ENCODE data around the gene ARHGEF1. TPM values are rescaled to one million over a fixed set of nuclear protein-coding genes. Genes with fewer than 3 reads are reported as not detected.
"Not testable (repeated sequence)": the region's sequence is repeated elsewhere in the genome, so short reads cannot be mapped to it uniquely, and the experiment has no call there.

ARHGEF1 gene
- total RNA-seq, 1 donor from 2014 or later, result 114 TPM

DNA sequence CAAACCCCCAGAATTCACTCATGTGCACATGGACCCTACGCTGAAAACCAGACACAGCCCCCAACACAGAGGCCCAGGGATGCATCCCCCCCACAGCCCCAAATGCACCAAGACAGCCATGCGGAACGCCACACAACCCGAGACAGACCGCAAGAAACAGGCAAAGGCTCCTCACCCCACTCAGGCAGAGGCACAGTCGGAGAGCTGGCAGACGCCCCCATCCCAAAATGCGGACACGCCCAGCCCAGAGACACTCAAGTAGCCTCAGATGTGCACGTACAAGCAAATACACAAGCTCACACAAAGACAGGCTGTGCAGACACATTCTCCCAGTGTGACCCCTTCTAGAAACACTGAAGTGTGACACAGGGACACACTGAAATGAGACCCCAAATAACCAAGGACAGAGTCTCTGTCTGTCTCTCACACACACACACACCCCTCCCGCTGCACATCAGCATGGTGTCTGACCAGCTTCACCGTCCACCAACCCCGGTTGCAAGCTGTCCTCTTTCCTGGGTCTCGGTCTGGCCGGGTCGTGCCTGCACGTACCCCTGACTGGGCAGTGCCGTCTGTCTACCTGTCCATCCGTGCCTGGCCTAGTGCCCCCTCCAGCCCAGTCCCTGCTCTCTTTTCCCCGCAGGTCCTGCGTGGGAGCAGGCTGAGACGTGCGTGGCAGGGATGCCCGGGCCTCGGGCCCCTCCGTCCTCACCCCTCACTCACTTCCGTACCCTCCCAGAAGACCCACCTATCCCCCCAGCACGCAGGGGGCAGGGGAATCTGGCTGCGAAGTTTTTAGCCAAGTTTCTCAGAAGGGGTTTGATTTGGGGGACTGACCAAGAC lies 29.1 kb downstream of the ARHGEF1 start:
- Histone ChIP-seq H3K27me3 (peaks cover 7% of the 10 kb centered on the region), H3K4me1 (peaks cover 14% of the 10 kb centered on the region), H3K36me3 (no peaks in the 10 kb centered on the region), H3K9me3 (no peaks in the 10 kb centered on the region), H3K4me3 (no peak overlapping the region), H3K27ac (no peak overlapping the region)
- TF ChIP-seq POLR2AphosphoS5 (IDR thresholded peaks at IDR 0.05; ENCODE audit: insufficient read depth in 1 of 2, low read depth in 1 of 2) (no peak), POLR2A (IDR thresholded peaks at IDR 0.05) (no peak)
- TF ChIP-seq, protein P1, sequence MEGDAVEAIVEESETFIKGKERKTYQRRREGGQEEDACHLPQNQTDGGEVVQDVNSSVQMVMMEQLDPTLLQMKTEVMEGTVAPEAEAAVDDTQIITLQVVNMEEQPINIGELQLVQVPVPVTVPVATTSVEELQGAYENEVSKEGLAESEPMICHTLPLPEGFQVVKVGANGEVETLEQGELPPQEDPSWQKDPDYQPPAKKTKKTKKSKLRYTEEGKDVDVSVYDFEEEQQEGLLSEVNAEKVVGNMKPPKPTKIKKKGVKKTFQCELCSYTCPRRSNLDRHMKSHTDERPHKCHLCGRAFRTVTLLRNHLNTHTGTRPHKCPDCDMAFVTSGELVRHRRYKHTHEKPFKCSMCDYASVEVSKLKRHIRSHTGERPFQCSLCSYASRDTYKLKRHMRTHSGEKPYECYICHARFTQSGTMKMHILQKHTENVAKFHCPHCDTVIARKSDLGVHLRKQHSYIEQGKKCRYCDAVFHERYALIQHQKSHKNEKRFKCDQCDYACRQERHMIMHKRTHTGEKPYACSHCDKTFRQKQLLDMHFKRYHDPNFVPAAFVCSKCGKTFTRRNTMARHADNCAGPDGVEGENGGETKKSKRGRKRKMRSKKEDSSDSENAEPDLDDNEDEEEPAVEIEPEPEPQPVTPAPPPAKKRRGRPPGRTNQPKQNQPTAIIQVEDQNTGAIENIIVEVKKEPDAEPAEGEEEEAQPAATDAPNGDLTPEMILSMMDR (IDR thresholded peaks at IDR 0.05), result no peak
- DNase-seq (ENCODE audit: extremely low spot score in 2 of 2), result no peak
- intact Hi-C loops (cut with DNase I), result no loop called here

GRCh38 chr19:41912899-41913537 lies 30.0 kb downstream of the ARHGEF1 start:
- H3K4me3 ChIP-seq, result no peak overlapping the region
- no peak overlapping the region for H3K27ac ChIP-seq
- intact Hi-C loops (cut with DNase I), result no loop called here
- no peak for DNase-seq (ENCODE audit: extremely low spot score in 2 of 2)
- peaks cover 7% of the 10 kb centered on the region for H3K27me3 ChIP-seq
- no peak for TF ChIP-seq POLR2A (IDR thresholded peaks at IDR 0.05)
- TF ChIP-seq, protein P1 (IDR thresholded peaks at IDR 0.05), result no peak
- no peak for TF ChIP-seq POLR2AphosphoS5 (IDR thresholded peaks at IDR 0.05; ENCODE audit: insufficient read depth in 1 of 2, low read depth in 1 of 2)
- no peaks in the 10 kb centered on the region for H3K9me3 ChIP-seq
- no peaks in the 10 kb centered on the region for H3K36me3 ChIP-seq
- H3K4me1 ChIP-seq, result peaks cover 14% of the 10 kb centered on the region

- intact Hi-C loops (cut with DNase I), result no loop called here
- no peak overlapping the region for H3K4me3 ChIP-seq
Measured at GRCh38 chr19:41913538-41914423, 30.8 kb downstream of the ARHGEF1 start.

GRCh38 chr19:41914424-41914834 lies 31.4 kb downstream of the ARHGEF1 start:
- H3K9me3 ChIP-seq; H3K27ac ChIP-seq; H3K4me3 ChIP-seq; DNase-seq (ENCODE audit: extremely low spot score in 2 of 2); H3K36me3 ChIP-seq; intact Hi-C loops (cut with DNase I); H3K27me3 ChIP-seq: not testable (repeated sequence)
- H3K4me1 ChIP-seq, result peaks cover 14% of the 10 kb centered on the region

More at GRCh38 chr19:41913538-41914423, 30.8 kb downstream of the ARHGEF1 start:
- Histone ChIP-seq H3K36me3 (no peaks in the 10 kb centered on the region), H3K27ac (no peak overlapping the region), H3K27me3 (peaks cover 7% of the 10 kb centered on the region), H3K9me3 (no peaks in the 10 kb centered on the region), H3K4me1 (peaks cover 14% of the 10 kb centered on the region)
- no peak for DNase-seq (ENCODE audit: extremely low spot score in 2 of 2)
- no peak for TF ChIP-seq POLR2A (IDR thresholded peaks at IDR 0.05)
- TF ChIP-seq, protein P1 (IDR thresholded peaks at IDR 0.05), result no peak
- no peak for TF ChIP-seq POLR2AphosphoS5 (IDR thresholded peaks at IDR 0.05; ENCODE audit: insufficient read depth in 1 of 2, low read depth in 1 of 2)

DNA sequence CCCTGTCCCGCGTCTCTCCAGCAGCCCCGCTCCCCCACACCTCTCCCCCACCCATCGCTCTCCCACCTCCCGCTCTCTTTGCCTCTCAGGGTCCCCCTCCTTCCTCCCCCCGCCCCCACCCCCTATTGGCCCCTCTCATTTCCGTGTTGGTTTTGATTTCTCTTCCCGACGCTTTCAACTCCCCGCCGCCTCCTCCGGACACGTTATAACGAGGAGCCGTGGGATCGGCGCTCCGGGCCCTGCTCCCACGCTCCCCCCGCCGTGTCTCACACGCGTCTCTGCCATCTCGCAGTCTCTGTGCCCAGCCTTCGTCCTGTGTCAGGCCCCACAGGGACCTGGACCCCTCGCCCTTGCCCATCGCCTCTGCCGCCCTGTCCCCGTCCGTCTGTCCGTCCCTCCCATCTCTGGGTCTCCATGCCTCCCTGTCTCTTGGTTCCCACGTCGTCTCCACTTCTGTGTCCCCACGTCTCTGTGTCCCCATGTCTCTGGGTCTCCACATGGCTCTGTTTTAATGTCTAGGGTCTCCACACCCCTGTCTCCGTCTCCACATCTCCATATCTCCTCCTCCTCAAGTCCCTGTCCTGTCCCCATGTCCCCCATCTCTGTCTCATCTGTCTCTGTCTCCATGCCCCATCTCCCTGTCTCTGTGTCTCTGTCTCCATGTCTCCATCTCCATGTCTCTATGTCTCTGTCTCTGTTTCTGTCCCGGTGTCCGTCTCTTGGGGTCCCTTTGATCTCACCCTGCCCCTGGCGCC lies 32.2 kb downstream of the ARHGEF1 start:
- Histone ChIP-seq H3K27ac (no peak overlapping the region), H3K9me3 (no peaks in the 10 kb centered on the region), H3K36me3 (no peaks in the 10 kb centered on the region), H3K4me3 (no peak overlapping the region), H3K27me3 (peaks cover 7% of the 10 kb centered on the region), H3K4me1 (peaks cover 14% of the 10 kb centered on the region)
- intact Hi-C loops (cut with DNase I), result no loop called here
- TF ChIP-seq POLR2AphosphoS5 (IDR thresholded peaks at IDR 0.05; ENCODE audit: insufficient read depth in 1 of 2, low read depth in 1 of 2) (no peak), POLR2A (IDR thresholded peaks at IDR 0.05) (no peak)
- TF ChIP-seq, protein P1 (IDR thresholded peaks at IDR 0.05), result no peak
- DNase-seq (ENCODE audit: extremely low spot score in 2 of 2), result no peak
